Upper lobe of left lung (tissue), 4 donors: ENCODE measurements around the gene GRK1.

Experiments used
- EP300 ChIP-seq, 4 donors: sonication (generic); formaldehyde crosslinking; IDR thresholded peaks; one replicate each; pipeline ENCODE4 v1.5.1; 2017; ENCODE audit warnings: antibody characterized with exemption in 4 of 4, control low read depth in 2 of 4
- POLR2A ChIP-seq, 4 donors: fragments of 450-650 bp; IDR thresholded peaks; one replicate each; pipeline ENCODE4 v1.5.1; 2016 to 2017; ENCODE audit warnings: antibody characterized with exemption in 4 of 4, mild to moderate bottlenecking in 2 of 4

DNA sequence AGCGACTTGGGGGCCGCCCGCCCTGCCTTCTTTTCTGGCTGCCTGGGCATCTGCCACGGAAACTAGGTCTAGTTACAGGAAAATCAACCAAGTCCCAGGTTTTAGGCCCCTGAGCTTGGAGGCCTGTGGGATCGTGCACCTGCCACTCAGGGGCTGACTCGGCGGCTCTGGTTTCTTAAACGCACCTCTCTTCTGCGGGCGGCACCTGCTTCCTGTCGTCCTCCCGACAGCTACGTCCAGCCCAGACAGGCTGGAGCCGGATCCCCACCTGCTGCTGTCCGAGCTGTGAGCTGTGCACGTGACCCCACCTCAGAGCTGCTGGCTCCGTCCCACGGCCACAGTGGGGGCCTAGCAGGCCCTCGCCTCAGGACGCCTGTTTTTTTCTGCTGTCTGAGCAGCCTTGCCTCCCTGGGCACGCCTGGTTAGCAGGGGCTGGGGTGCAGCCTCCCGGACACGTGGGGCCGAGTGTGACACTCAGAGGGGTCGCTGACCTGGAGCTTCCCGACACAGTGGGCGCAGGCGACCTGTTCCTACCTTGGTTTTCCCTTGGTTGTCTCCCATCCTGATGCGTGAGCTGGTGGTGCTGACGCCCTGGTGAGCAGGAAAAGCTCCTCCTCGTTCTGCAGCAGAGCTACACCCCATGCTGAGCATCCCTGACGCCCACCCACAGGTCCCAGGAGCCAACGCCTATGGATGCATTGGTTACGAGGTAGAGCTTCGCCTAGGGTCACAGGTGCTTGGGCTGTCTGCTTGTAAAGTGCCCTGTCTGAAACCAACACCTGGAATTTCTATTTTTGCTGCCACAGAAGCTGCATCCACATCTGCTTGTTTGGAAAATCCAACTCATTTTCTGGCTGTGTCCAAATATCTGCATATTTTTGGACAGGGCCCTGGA, 109.5 kb downstream of the GRK1 start:
- TF ChIP-seq EP300 (IDR thresholded peaks at IDR 0.05) (no peak), POLR2A (IDR thresholded peaks at IDR 0.05) (no peak)
